AG10803 (cell line): ENCODE data around the gene MITF.

Source experiments
- DNase-seq: peaks from one replicate; pipeline ENCODE4 v3.0.0; 2010; ENCODE audit warnings: low read depth
- H3K4me3 ChIP-seq: 2 replicates; pipeline ENCODE4 v1.5.1; 2011; ENCODE audit warnings: mild to moderate bottlenecking, low read length, control low read depth
- TF ChIP-seq, protein P1 (sequence below): conservative IDR thresholded peaks from 2 replicates; pipeline ENCODE4 v1.5.1; 2011; ENCODE audit warnings: mild to moderate bottlenecking, low read length, control low read depth, inconsistent platforms

The MITF gene

DNA sequence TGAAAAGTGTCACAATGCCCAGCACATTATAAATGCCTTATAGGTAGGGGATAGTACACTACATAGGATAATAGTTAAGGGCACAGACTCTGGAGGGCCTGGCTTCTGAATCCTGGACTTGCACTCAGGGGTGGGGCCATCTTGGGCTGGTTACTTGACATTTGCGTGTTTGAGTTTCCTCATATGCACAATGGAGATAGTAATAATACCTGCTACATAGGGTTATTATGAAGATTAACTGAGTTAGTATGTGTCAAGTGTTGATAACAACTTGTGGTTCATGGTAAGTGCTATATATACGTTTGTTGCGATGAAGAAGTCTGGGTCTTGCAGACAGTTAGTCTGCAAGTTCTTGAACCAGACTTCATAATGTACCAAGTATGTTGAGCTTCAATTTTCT lies 37.0 kb downstream of the MITF start:
- TF ChIP-seq, protein P1, sequence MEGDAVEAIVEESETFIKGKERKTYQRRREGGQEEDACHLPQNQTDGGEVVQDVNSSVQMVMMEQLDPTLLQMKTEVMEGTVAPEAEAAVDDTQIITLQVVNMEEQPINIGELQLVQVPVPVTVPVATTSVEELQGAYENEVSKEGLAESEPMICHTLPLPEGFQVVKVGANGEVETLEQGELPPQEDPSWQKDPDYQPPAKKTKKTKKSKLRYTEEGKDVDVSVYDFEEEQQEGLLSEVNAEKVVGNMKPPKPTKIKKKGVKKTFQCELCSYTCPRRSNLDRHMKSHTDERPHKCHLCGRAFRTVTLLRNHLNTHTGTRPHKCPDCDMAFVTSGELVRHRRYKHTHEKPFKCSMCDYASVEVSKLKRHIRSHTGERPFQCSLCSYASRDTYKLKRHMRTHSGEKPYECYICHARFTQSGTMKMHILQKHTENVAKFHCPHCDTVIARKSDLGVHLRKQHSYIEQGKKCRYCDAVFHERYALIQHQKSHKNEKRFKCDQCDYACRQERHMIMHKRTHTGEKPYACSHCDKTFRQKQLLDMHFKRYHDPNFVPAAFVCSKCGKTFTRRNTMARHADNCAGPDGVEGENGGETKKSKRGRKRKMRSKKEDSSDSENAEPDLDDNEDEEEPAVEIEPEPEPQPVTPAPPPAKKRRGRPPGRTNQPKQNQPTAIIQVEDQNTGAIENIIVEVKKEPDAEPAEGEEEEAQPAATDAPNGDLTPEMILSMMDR, result no peak
- no peak overlapping the region for H3K4me3 ChIP-seq
- no peak for DNase-seq

DNA sequence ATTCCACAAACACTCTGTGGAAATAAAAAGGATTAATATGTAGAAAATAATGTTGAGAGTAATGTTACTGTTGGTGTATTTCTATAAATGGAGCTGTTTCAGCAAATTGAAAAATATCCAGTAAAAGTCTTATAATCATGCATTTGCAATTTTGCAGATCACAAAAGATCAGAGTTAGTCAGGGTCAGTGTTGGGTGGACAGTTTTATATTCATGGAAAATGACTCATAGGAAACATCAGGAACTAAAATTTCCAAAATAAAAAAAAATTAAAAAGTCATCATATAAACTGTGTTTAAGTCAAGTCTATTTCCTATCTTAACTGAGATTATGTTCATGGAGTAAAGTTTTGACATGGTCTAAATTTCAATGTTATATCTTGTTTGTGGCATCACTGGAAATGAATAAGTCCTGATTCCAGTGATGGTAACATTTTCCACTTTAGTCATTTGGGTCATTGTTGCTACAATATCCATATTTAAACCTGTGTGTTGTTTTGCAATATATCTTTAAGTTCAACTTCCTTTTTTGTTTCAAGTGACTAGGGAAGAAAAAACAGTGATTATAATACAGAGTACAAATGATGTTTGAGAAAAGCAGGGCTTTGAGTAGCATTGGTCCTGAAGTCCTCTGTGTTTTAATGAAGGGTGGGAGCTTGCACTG lies 37.8 kb downstream of the MITF start:
- no peak overlapping the region for H3K4me3 ChIP-seq
- DNase-seq, result no peak
- TF ChIP-seq, protein P1, result no peak

DNA sequence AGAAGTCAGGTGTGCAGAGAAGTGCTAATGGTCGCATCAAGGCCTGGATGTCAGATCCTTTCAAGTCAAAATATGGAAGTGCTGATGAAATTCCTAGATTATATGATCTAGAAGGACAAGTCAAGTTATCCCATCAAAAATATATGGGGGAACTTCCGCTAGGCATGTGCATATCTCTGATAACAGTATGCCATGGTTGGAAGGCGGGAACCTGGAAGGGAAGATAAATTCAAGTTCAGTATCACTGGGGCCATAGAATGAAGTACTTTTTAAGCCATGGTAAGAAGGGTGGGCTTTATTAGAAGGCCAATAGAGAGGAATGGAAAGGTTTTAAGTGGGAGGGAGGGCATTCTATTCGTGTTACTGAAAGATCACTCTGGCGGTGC lies 38.3 kb downstream of the MITF start:
- TF ChIP-seq, protein P1, result no peak
- no peak for DNase-seq
- no peak overlapping the region for H3K4me3 ChIP-seq

DNA sequence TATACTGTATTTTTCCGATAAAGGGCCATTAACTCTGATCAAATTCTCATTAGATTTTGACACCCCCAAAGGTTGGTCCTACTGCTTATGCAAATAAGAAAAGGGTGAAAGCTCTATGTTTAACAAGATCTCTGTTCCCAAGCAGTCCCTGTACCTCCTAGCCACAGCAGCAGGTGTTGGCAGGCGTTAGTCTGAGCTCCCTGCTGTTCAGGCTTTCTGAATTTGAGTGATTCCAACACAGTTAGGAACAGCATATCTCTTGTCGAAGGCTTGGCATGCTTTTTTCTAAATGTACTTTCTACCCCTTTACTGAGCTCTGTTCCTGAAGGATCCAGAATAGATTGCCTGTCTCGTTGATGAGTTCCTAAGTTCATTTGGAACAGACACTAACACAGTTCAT lies 42.3 kb downstream of the MITF start:
- no peak overlapping the region for H3K4me3 ChIP-seq
- TF ChIP-seq, protein P1, result no peak
- no peak for DNase-seq

DNA sequence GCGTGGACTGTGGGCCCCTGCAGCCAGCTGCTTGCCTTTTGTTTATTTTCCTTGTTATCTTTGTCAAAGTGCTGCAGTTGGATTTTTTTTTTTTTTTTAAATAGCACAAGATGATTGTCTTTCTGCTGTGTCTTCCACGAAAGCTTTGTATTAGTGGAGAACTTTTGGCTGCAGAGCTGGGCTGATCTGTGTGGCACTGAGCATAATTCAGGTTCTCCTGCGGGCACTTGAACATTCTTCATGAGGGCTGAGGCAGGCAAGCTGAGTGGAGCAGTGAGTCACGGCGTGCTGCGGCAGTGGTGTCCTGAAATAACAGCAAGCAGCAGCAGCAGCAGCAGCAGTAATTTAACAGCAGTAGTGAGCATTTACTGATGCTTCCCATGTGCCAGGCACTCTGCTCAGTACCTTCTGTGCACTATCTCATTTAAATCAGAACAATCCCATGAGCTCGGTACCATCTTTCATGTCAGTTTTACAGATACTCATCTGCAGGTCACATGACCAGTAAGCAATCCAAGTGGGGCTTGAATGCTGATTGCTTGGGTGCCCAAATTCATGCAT lies 45.8 kb downstream of the MITF start:
- H3K4me3 ChIP-seq, result no peak overlapping the region
- peak; percentile 74 for DNase-seq
- TF ChIP-seq, protein P1, result no peak

DNA sequence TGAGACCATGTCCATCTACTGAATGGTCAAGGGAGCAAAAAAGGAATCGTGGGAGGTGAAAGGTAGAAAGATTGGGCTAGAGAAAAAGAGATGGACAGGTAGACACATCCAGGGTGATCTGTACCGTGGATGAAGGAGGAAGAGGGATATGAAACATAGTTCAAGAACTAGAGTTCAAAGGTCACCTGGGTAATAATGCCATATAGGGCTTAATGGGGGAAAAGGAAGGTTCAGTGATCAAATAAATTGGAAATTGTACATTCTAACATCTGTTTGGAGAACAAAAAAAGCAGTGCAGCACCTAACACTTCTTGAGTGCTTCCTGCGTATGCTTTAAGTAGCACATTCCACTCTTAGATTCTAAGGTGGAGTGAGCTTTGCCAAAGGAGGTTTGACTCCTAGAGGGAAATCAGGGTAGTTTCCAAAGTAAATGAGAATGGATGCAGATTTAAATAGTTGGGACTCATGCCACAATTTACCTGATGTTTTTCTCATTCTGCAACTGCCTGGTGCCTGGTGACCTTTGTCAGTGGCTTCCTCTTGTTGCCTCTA lies 46.6 kb downstream of the MITF start:
- H3K4me3 ChIP-seq, result no peak overlapping the region
- TF ChIP-seq, protein P1, result no peak
- no peak for DNase-seq

DNA sequence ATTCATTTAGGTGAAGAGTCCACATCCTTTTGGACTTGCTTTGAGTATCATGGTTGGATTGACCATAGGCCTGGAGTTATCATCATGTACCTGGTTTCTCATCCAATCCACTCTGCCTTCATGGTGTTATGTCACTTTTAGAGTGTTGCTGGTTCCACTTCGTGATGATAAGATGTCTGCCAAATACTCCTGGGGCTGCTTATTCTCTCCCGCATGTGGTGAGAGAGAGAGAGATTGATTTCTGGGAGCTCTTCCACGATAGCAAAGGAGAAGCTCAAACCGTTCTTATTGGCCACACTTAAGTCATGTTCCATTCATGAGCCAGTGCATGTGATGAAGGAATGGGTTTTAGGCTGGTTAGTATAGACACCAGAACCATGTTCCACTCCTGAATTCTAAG lies 47.6 kb downstream of the MITF start:
- H3K4me3 ChIP-seq, result no peak overlapping the region
- TF ChIP-seq, protein P1, result no peak
- no peak for DNase-seq
